ENCODE data around the gene CRYGS. TPM values are rescaled to one million over a fixed set of nuclear protein-coding genes. Genes with fewer than 3 reads are reported as not detected.

CRYGS gene
- total RNA-seq, 2 experiments from 2014 or later, result 3.5 to 7.0 TPM

GRCh38 chr3:186538779-186539178, 5.4 kb downstream of the CRYGS start:
- H3K4me1 ChIP-seq (ENCODE audit: insufficient read depth, low read length, poor library complexity, severe bottlenecking), result peaks cover 32% of the 10 kb centered on the region
- CTCF ChIA-PET (ENCODE audit: unreplicated experiment), result interaction anchor here (3.2 kb wide), 1 partner anchor 278 kb away, joined by 25 read pairs; no protein-coding TSS in a partner anchor
- no peak overlapping the region for H3K4me2 ChIP-seq (ENCODE audit: low read length)
- H4K20me1 ChIP-seq (ENCODE audit: insufficient read depth, low read length), result no peaks in the 10 kb centered on the region
- POLR2A ChIA-PET, result interaction anchor here (0.6 to 1.5 kb wide), 4 partner anchors 13 to 40 kb away, joined by 3 to 5 read pairs (median 4); no protein-coding TSS in a partner anchor
- BruUV-seq (replicated peaks), result no TSS peak
- no peak overlapping the region for H3K27ac ChIP-seq (ENCODE audit: low read depth, low read length, poor library complexity, severe bottlenecking)
- no peaks in the 10 kb centered on the region for H3K79me2 ChIP-seq (ENCODE audit: insufficient read depth, low read depth, low read length)
- H3K9me3 ChIP-seq (ENCODE audit: low read length), result no peaks in the 10 kb centered on the region
- peaks cover 2% of the 10 kb centered on the region; the same call in 1 of the 2 replicates for H3K36me3 ChIP-seq (ENCODE audit: insufficient read depth, low read length)
- no peaks in the 10 kb centered on the region for H3K9me2 ChIP-seq (ENCODE audit: insufficient read depth, low read length)
- TF ChIP-seq EZH2phosphoT487 (IDR thresholded peaks at IDR 0.05; ENCODE audit: borderline replicate concordance, low read depth, low read length) (no peak), CTCF (conservative IDR thresholded peaks at IDR 0.05; ENCODE audit: low read length) (no peak)
- H3K4me3 ChIP-seq (ENCODE audit: low read depth, low read length, poor library complexity, severe bottlenecking), result no peak overlapping the region
- no peak overlapping the region for H2AFZ ChIP-seq (ENCODE audit: low read length)
- intact Hi-C loops (cut with micrococcal nuclease; ENCODE audit: unreplicated experiment), result loop anchor here (10.0 kb wide), 1 partner anchor 384 kb away; no protein-coding TSS in a partner anchor
- no peak for DNase-seq (ENCODE audit: low spot score)

- CTCF ChIA-PET (ENCODE audit: unreplicated experiment), result no interaction called here
- TF ChIP-seq CTCF (conservative IDR thresholded peaks at IDR 0.05; ENCODE audit: low read length) (no peak), EZH2phosphoT487 (IDR thresholded peaks at IDR 0.05; ENCODE audit: borderline replicate concordance, low read depth, low read length) (no peak)
- intact Hi-C loops (cut with micrococcal nuclease; ENCODE audit: unreplicated experiment), result loop anchor here (10.0 kb wide), 1 partner anchor 382 kb away; no protein-coding TSS in a partner anchor
These were observed 7.0 kb downstream of the CRYGS start for GRCh38 chr3:186536883-186537844.

More at GRCh38 chr3:186536883-186537844, 7.0 kb downstream of the CRYGS start:
- DNase-seq (ENCODE audit: low spot score), result no peak
- Histone ChIP-seq H4K20me1 (ENCODE audit: insufficient read depth, low read length) (no peaks in the 10 kb centered on the region), H3K79me2 (ENCODE audit: insufficient read depth, low read depth, low read length) (no peaks in the 10 kb centered on the region), H3K27ac (ENCODE audit: low read depth, low read length, poor library complexity, severe bottlenecking) (no peak overlapping the region), H3K9me2 (ENCODE audit: insufficient read depth, low read length) (no peaks in the 10 kb centered on the region), H3K4me2 (ENCODE audit: low read length) (no peak overlapping the region), H2AFZ (ENCODE audit: low read length) (no peak overlapping the region), H3K4me3 (ENCODE audit: low read depth, low read length, poor library complexity, severe bottlenecking) (no peak overlapping the region), H3K36me3 (ENCODE audit: insufficient read depth, low read length) (no peaks in the 10 kb centered on the region), H3K9me3 (ENCODE audit: low read length) (no peaks in the 10 kb centered on the region), H3K4me1 (ENCODE audit: insufficient read depth, low read length, poor library complexity, severe bottlenecking) (peaks cover 40% of the 10 kb centered on the region)
- no TSS peak for BruUV-seq (replicated peaks)
- POLR2A ChIA-PET, result interaction anchor here (1.0 to 1.2 kb wide), 2 partner anchors 33 to 599 kb away, joined by 3 read pairs; partner anchors contain the start of genes DNAJB11 and TRA2B

All from OCI-LY7 (cell line).